D721Med (cell line): ENCODE data around the gene NSL1.
"Not testable (repeated sequence)": the region's sequence is repeated elsewhere in the genome, so short reads cannot be mapped to it uniquely, and the experiment has no call there.

Source experiments
- DNase-seq: peaks from one replicate; pipeline ENCODE4 v3.0.0; 2011; ENCODE audit warnings: low spot score; ENCODE audit not compliant: insufficient read length
- FAIRE-seq: peaks from 2 replicates; lab custom pipeline; 2011; peaks lifted over from hg19 to GRCh38; lab: Jason Lieb, UNC
- CTCF ChIP-seq: IDR thresholded peaks from 2 replicates; pipeline ENCODE4 v1.5.1; 2012; ENCODE audit warnings: mild to moderate bottlenecking, control low read depth; ENCODE audit not compliant: insufficient read depth; ENCODE audit errors: missing control alignments

Gene NSL1

DNA sequence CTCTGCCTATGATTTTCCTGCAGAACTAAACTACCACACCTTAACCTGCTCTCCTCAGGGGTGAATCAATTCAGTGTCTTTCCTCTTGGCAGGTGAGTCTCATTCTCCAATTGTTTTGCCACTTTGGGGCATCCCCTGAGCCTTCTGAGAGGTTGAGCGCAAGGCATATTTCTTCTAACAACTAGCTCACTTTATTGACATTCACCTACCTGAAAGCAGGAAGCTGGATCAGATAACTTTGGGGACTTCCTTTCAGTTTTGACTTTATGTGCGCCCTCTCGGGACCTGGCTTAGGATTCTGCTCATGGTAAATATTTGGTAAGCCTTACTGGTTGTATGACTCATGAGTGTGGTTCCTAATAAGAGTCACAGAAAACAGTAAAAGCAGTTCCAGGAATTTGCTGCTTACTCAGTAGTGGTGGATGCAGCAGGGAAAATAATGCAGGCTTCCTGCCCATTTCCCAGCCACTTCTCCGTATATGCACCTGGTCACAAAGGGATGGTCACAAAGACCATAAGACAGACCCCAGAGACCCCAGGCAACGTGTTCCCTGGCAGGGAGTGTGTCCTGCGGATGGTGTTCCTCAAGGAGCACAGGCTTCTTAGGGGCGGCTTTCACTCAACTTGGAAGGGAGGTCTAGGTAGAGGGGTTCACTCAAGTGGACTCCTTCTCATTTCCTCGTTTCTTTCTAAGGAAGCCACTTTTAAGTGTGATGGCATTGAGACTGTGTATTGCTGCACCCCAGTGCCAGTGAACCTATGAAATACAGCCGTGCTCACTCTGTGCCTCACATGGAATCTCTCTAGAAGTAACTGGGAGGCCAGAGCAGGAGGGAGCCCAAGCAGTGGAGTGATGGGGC is 70.0 kb downstream of the NSL1 start:
- DNase-seq, result no peak
- no peak for TF ChIP-seq CTCF
- FAIRE-seq, result no peak

DNA sequence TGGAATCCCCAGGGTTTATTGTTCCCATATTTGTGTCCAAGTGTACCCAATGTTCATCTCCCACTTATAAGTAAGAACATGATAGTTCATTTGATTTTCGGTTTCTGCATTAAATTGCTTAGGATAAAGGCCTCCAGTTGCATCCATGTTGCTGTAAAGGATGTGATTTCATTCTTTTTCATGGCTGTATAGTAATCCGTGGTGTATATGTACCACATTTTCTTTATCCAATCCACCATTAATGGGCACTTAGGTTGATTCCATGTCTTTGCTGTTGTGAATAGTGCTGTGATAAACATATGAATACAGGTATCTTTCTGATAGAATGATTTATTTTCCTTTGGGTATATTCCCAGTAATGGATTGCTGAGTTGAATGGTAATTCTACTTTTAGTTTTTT is 71.9 kb downstream of the NSL1 start:
- no peak for FAIRE-seq
- no peak for TF ChIP-seq CTCF

DNA sequence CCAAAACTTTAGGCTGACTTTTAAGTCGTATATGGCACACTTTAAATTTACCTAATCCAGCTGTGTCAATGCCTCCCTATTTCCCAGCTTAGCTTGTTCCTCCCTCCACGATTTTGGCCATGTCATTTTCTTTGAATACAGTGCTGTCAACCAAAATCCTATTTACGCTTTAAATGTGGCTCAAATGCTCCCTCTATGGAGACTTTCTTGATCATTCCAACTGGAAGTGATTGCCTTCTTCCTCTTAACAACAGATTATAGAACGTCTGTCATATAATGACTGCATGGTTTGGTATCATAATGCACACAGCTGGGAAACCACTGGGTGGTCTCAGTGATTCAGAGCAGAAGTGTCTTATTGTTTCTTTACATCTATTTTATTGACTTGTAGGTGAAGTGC is 73.1 kb downstream of the NSL1 start:
- DNase-seq (no peak), FAIRE-seq (no peak)
- TF ChIP-seq CTCF, result peak; percentile 24

More for the DNA sequence above, 71.9 kb downstream of the NSL1 start:
- no peak for DNase-seq

DNA sequence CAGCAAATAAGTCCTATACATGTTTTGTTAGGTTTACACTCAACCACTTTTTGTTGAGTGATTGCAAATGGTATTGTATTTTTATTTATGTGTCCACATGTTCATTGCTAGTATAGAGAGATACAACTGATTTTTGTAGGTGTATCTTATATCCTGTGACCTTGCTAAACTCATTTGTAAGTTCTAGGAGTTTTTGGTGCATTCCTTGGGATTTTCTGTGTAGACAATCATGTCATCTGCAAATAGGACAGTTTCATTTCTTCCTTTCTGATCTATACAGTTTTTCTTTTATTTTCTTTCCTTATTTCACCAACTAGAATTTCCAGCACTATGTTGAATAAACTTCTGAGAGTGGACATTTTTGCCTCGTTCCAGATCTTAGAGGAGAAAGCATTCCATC is 75.4 kb downstream of the NSL1 start:
- no peak for TF ChIP-seq CTCF
- no peak for DNase-seq
- no peak for FAIRE-seq

GRCh38 chr1:212713465-212714136 is 78.0 kb downstream of the NSL1 start:
- FAIRE-seq (no peak), DNase-seq (no peak)
- no peak for TF ChIP-seq CTCF

- DNase-seq (no peak), FAIRE-seq (no peak)
- no peak for TF ChIP-seq CTCF
Measured at GRCh38 chr1:212712451-212713303, 78.9 kb downstream of the NSL1 start.

DNA sequence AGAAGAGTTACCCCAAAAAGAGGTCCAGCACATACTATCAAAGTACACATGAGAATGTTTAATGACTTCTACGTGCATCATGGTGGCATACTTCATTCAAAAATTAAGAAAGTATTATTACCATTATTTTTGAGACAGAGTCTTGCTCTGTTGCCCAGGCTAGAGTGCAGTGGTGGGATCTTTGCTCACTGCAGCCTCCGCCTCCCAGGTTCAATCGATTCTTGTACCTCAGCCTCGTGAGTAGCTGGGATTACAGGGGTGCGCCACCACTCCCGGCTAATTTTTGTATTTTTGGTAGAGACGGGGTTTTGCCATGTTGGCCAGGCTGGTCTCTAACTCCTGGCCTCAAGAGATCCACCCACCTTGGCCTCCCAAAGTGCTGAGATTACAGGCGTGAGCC is 79.6 kb downstream of the NSL1 start:
- DNase-seq, FAIRE-seq: not testable (repeated sequence)
